GM10266 (cell line): ENCODE results near the gene AMFR.

Experiments
- DNase-seq: peaks from one replicate; pipeline ENCODE4 v3.0.0; 2012; ENCODE audit errors: extremely low spot score
- TF ChIP-seq, protein P1 (sequence below): IDR thresholded peaks from 2 replicates; pipeline ENCODE4 v1.5.1; 2012; ENCODE audit warnings: mild to moderate bottlenecking, low read depth; ENCODE audit not compliant: control insufficient read depth, insufficient read depth; ENCODE audit errors: missing control alignments

AMFR gene

DNA sequence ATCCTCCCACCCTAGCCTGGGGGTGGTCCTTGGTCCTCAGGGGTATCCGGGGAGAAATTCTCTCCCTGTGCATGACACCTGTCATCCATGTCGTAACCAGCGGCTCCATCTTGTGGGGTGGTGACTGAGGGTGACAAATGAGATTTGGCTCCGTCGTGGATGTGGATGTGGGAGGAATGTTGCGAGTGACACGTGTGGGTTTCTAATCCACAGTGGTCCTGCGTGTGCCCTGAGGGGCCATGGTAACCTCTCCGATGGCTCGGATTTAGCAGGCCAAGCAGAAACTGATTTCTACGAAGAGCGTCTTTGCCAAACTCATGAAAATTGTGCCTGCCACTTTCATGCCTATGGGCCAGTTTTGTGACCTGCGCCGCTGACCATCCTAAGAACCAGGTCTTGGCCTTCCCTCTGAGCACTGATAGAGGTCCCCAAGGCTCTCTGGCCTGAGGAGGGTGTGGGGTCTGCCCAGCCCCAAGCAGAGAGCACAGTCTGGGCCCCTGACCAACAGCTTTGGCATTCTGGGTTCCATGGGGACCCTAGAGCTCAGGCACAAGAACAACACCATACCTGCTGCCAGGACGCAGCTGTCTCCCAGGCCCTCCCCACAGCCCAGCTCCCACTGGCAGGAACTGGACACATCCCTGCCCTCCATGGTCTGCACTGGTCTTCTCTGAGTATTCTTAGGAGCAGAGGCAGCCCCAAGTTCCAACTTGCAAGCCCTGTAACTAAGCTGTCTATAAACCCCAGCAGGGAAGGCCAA, 79.0 kb downstream of the AMFR start:
- TF ChIP-seq, protein P1, sequence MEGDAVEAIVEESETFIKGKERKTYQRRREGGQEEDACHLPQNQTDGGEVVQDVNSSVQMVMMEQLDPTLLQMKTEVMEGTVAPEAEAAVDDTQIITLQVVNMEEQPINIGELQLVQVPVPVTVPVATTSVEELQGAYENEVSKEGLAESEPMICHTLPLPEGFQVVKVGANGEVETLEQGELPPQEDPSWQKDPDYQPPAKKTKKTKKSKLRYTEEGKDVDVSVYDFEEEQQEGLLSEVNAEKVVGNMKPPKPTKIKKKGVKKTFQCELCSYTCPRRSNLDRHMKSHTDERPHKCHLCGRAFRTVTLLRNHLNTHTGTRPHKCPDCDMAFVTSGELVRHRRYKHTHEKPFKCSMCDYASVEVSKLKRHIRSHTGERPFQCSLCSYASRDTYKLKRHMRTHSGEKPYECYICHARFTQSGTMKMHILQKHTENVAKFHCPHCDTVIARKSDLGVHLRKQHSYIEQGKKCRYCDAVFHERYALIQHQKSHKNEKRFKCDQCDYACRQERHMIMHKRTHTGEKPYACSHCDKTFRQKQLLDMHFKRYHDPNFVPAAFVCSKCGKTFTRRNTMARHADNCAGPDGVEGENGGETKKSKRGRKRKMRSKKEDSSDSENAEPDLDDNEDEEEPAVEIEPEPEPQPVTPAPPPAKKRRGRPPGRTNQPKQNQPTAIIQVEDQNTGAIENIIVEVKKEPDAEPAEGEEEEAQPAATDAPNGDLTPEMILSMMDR: no peak
- no peak for DNase-seq

- no peak for DNase-seq
- TF ChIP-seq, protein P1: no peak
Measured at GRCh38 chr16:56345406-56346050, 79.8 kb downstream of the AMFR start.

GRCh38 chr16:56344518-56345405, 80.6 kb downstream of the AMFR start:
- DNase-seq: no peak
- TF ChIP-seq, protein P1: no peak

DNA sequence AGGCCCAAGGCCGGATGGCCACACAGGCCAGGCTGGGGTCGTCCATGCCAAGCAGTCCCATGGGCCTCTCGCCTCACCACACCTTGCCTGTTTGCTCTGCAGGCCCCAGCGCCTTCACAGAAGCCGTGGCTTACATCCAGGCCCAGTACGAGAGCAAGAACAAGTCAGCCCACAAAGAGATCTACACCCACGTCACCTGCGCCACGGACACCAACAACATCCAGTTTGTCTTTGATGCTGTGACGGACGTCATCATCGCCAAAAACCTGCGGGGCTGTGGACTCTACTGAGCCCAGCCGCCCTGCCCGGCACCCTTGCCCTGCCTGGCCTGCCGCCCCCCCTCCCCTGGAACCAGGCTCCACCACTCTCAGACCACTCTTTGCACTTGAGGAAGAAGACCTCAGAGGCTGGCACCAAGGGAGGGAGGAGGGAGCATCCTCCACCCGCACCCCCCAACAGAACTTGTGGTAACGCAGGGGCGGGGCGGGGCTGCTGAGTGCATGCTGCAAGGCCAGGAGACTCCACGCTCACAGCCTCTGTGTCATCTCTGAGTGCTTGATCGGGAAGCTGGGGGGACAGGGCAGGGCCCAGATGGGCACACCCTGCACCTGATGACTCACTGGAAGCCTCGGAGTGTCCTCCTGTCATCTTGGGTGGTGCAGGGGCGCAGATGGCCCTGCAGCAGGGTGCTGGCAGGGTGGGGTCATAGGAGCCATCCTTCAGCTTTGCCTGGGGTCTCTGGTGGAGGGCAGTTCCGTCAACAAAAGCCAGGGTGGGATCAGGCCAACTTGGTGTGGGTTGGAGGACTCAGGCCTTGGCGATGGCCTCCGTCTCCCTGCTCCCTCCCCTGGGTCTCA, 81.5 kb downstream of the AMFR start:
- no peak for DNase-seq
- TF ChIP-seq, protein P1: no peak

GRCh38 chr16:56341656-56342399, 83.5 kb downstream of the AMFR start:
- TF ChIP-seq, protein P1: no peak
- no peak for DNase-seq

GRCh38 chr16:56340864-56341365, 84.4 kb downstream of the AMFR start:
- no peak for DNase-seq
- TF ChIP-seq, protein P1: no peak
